Endothelial cell of umbilical vein (primary cell): ENCODE data around the gene MICAL3. TPM values are rescaled to one million over a fixed set of nuclear protein-coding genes. Genes with fewer than 3 reads are reported as not detected.

Experiments used
- BruUV-seq: library from RNA; stranded (reverse); fragments of 400-500 nt; replicated peaks from 2 replicates; lab custom pipeline; 2021; lab: Mats Ljungman, UMichigan
- CTCF ChIA-PET: fragments of 300-600, 350-600 bp; sonication (Branson Sonifier 250); formaldehyde crosslinking; loops from one replicate; lab custom pipeline; 2021; ENCODE audit warnings: antibody characterized with exemption, inconsistent platforms; lab: Charles Lee
- POLR2A ChIA-PET: fragments of 300-600, 350-600 bp; sonication (Branson Sonifier 250); formaldehyde crosslinking; loops from one replicate; lab custom pipeline; 2021; ENCODE audit warnings: antibody characterized with exemption, inconsistent platforms; lab: Charles Lee
- DNase-seq: peaks from one replicate; pipeline ENCODE4 v3.0.0-alpha.2; 2011; ENCODE audit warnings: low read depth, low spot score
- FAIRE-seq: peaks from 2 replicates; lab custom pipeline; 2011; peaks lifted over from hg19 to GRCh38; lab: Jason Lieb, UNC
- H2AFZ ChIP-seq: 2 replicates; pipeline ENCODE4 v1.6.0; 2012; ENCODE audit warnings: low read depth, low read length, control low read depth, inconsistent platforms
- H3K27ac ChIP-seq: 2 replicates; pipeline ENCODE4 v1.5.1; 2011; ENCODE audit warnings: low read depth, mild to moderate bottlenecking, control low read depth, low read length, moderate library complexity; ENCODE audit not compliant: insufficient read depth
- H3K27me3 ChIP-seq, 2 experiments: 2 replicates each; pipeline versions ENCODE4 v1.6.0 to v1.6.1; 2011; ENCODE audit warnings: low read length in 2 of 2, mixed read lengths in 1 of 2; ENCODE audit not compliant: control insufficient read depth in 2 of 2, insufficient read depth in 2 of 2
- H3K36me3 ChIP-seq, 2 experiments: 2 replicates in 1 of 2; 3 replicates in 1 of 2; pipeline ENCODE4 v1.5.1; 2011; ENCODE audit warnings: low read length in 2 of 2, mild to moderate bottlenecking in 1 of 2, moderate library complexity in 1 of 2; ENCODE audit not compliant: control insufficient read depth in 2 of 2, insufficient read depth in 2 of 2; ENCODE audit errors: extremely low read depth in 1 of 2
- H3K4me1 ChIP-seq: 3 replicates; pipeline ENCODE4 v1.5.1; 2011; ENCODE audit warnings: mild to moderate bottlenecking, low read length; ENCODE audit not compliant: control insufficient read depth, insufficient read depth; ENCODE audit errors: extremely low read depth
- H3K4me2 ChIP-seq: 2 replicates; pipeline ENCODE4 v1.6.1; 2011; ENCODE audit warnings: low read length, control low read depth, mixed read lengths; ENCODE audit not compliant: insufficient read depth
- H3K4me3 ChIP-seq, 3 experiments: fragments of 200-600 bp in 1 of 3; sonication (generic), shearing (Covaris generic) in 1 of 3; replicated peaks in 1 of 3; 2 replicates each; pipeline ENCODE4 v1.5.1; 2011 to 2016; ENCODE audit warnings: control low read depth in 3 of 3, low read length in 3 of 3, mild to moderate bottlenecking in 2 of 3, inconsistent platforms in 1 of 3, low read depth in 1 of 3, moderate library complexity in 1 of 3; ENCODE audit not compliant: insufficient read depth in 1 of 3
- H3K79me2 ChIP-seq: 2 replicates; pipeline ENCODE4 v1.6.0; 2012; ENCODE audit warnings: low read length, inconsistent platforms; ENCODE audit not compliant: control insufficient read depth, insufficient read depth
- H3K9ac ChIP-seq: replicated peaks from 2 replicates; pipeline ENCODE3; 2011; ENCODE audit warnings: low read length, control low read depth; ENCODE audit not compliant: insufficient read depth; ENCODE audit errors: extremely low read depth
- H3K9me1 ChIP-seq: replicated peaks from 3 replicates; pipeline ENCODE4 v1.6.0; 2011; ENCODE audit warnings: mild to moderate bottlenecking, low read length; ENCODE audit not compliant: control insufficient read depth, insufficient read depth; ENCODE audit errors: extremely low read depth
- H3K9me3 ChIP-seq: replicated peaks from 2 replicates; pipeline ENCODE4 v1.5.1; 2012; ENCODE audit warnings: low read length, inconsistent platforms; ENCODE audit not compliant: control insufficient read depth, insufficient read depth
- H4K20me1 ChIP-seq: replicated peaks from 2 replicates; pipeline ENCODE3; 2011; ENCODE audit warnings: mild to moderate bottlenecking, low read length; ENCODE audit not compliant: control insufficient read depth, insufficient read depth; ENCODE audit errors: extremely low read depth
- FOS ChIP-seq: IDR thresholded peaks from 2 replicates; pipeline ENCODE4 v1.6.1; 2011; ENCODE audit warnings: mild to moderate bottlenecking, low read length, moderate library complexity, borderline replicate concordance; ENCODE audit not compliant: insufficient read depth
- GATA2 ChIP-seq: IDR thresholded peaks from 2 replicates; pipeline ENCODE4 v1.7.0; 2011; ENCODE audit warnings: low read depth, mild to moderate bottlenecking, moderate library complexity, mixed read lengths, low read length; ENCODE audit not compliant: insufficient read length, insufficient read depth
- JUN ChIP-seq: IDR thresholded peaks from 2 replicates; pipeline ENCODE4 v1.6.1; 2011; ENCODE audit warnings: borderline replicate concordance, low read depth; ENCODE audit not compliant: insufficient read length, insufficient read depth
- MYC ChIP-seq: IDR thresholded peaks from one replicate; pipeline ENCODE4 v1.6.1; 2011; ENCODE audit warnings: mild to moderate bottlenecking, low read depth, low read length
- POLR2A ChIP-seq: IDR thresholded peaks from 2 replicates; pipeline ENCODE4 v1.6.1; 2012; ENCODE audit warnings: low read depth, mild to moderate bottlenecking, control low read depth, low read length
- POLR2AphosphoS5 ChIP-seq: IDR thresholded peaks from 2 replicates; pipeline ENCODE4 v1.6.1; 2012; ENCODE audit warnings: low read depth, mild to moderate bottlenecking, control low read depth, low read length, moderate library complexity; ENCODE audit not compliant: insufficient read depth
- dilution Hi-C: fragments of 300-500 bp; cut with MboI; formaldehyde crosslinking; loops from one replicate; pipeline ENCODE4 v1.15.0; 2019; ENCODE audit warnings: low sequenced_read_pairs; ENCODE audit not compliant: extremely low pct_ligation_motif_present
- intact Hi-C: fragments of 100-400 bp; cut with micrococcal nuclease; formaldehyde crosslinking; loops from one replicate; pipeline ENCODE4 v1.10.0; 2022
- polyA plus RNA-seq, 4 experiments: library from polyadenylated mRNA; depleted of rRNA in 3 of 4; stranded (reverse) in 3 of 4; unstranded in 1 of 4; fragments of >200 nt; gene quantifications; 2 replicates each; pipeline versions ENCODE4 v1.2.1 to v1.2.3, GENCODE V29; 2011 to 2012; ENCODE audit warnings: missing spikeins in 1 of 4
- total RNA-seq: library from RNA; stranded (reverse); gene quantifications from 2 replicates; pipeline ENCODE4 v1.2.3, GENCODE V29; 2021
- TF ChIP-seq, protein P1 (sequence below): IDR thresholded peaks from 2 replicates; pipeline ENCODE4 v1.6.1; 2011; ENCODE audit not compliant: insufficient read depth, insufficient read length
- TF ChIP-seq, protein P2 (sequence below), 2 donors: IDR thresholded peaks; 1 replicate in 1 of 2; 2 replicates in 1 of 2; pipeline ENCODE4 v1.5.1; 2011; ENCODE audit warnings: low read length in 2 of 2, mild to moderate bottlenecking in 2 of 2, moderate library complexity in 2 of 2, control low read depth in 1 of 2, inconsistent platforms in 1 of 2, low read depth in 1 of 2; ENCODE audit not compliant: insufficient read depth in 1 of 2; ENCODE audit errors: extremely low read depth in 1 of 2

MICAL3 gene
- total and polyA plus RNA-seq, 2 donors (not counting 3 experiments of a cell fraction or from before 2014, with no cell fraction given), result 14.5 to 63.7 TPM

DNA sequence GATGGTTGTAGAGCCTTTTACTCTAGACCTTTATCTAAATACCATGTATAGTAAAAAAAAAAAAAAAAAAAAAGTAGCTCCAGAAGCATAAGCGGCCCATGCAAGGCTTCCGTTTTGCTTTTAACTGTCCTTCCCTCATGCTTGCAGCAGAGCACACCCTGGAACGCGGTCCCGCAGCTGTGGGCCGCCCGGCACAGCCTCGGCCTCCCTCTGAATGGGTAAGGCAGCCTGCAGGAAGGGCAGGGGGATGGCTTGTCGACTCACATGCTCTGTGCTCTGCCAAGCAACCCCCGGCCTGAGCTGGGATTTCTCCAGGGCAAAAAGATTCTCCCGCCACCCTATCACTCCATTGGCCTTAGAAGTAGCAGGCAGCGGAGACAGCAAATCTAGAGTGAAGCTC, 148.7 kb downstream of the MICAL3 start:
- POLR2A ChIA-PET, result no interaction called here
- no peak overlapping the region for H3K4me3 ChIP-seq
- no peaks in the 10 kb centered on the region for H3K9me3 ChIP-seq
- H4K20me1 ChIP-seq, result no peaks in the 10 kb centered on the region
- H3K9ac ChIP-seq, result no peak overlapping the region
- BruUV-seq, result no TSS peak
- no peaks in the 10 kb centered on the region for H3K27me3 ChIP-seq
- peaks cover 4 to 20% of the 10 kb centered on the region in 2 experiments for H3K36me3 ChIP-seq
- no peaks in the 10 kb centered on the region for H3K79me2 ChIP-seq
- FAIRE-seq (no peak), DNase-seq (no peak)
- TF ChIP-seq FOS (no peak), POLR2A (no peak), JUN (no peak), GATA2 (no peak), MYC (no peak), POLR2AphosphoS5 (no peak)
- TF ChIP-seq, protein P1, sequence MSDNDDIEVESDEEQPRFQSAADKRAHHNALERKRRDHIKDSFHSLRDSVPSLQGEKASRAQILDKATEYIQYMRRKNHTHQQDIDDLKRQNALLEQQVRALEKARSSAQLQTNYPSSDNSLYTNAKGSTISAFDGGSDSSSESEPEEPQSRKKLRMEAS, result no peak
- TF ChIP-seq, protein P2, sequence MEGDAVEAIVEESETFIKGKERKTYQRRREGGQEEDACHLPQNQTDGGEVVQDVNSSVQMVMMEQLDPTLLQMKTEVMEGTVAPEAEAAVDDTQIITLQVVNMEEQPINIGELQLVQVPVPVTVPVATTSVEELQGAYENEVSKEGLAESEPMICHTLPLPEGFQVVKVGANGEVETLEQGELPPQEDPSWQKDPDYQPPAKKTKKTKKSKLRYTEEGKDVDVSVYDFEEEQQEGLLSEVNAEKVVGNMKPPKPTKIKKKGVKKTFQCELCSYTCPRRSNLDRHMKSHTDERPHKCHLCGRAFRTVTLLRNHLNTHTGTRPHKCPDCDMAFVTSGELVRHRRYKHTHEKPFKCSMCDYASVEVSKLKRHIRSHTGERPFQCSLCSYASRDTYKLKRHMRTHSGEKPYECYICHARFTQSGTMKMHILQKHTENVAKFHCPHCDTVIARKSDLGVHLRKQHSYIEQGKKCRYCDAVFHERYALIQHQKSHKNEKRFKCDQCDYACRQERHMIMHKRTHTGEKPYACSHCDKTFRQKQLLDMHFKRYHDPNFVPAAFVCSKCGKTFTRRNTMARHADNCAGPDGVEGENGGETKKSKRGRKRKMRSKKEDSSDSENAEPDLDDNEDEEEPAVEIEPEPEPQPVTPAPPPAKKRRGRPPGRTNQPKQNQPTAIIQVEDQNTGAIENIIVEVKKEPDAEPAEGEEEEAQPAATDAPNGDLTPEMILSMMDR (IDR thresholded peaks at IDR 0.05; ENCODE audit: extremely low read depth in 1 of 2, insufficient read depth in 1 of 2, low read depth in 1 of 2, low read length in 2 of 2), result no peak
- CTCF ChIA-PET, result interaction anchor here (0.8 to 1.8 kb wide), 6 partner anchors 13 to 200 kb away, joined by 3 to 17 read pairs (median 3); no protein-coding TSS in a partner anchor
- no peak overlapping the region for H2AFZ ChIP-seq
- no peak overlapping the region for H3K4me2 ChIP-seq
- intact Hi-C loops (no loop called here), dilution Hi-C loops (no loop called here)
- H3K27ac ChIP-seq, result no peak overlapping the region
- no peaks in the 10 kb centered on the region for H3K9me1 ChIP-seq
- H3K4me1 ChIP-seq, result no peaks in the 10 kb centered on the region
